Fibroblast of the conjunctiva (primary cell): ENCODE results near the gene MYRFL.
"Not testable (repeated sequence)": the region's sequence is repeated elsewhere in the genome, so short reads cannot be mapped to it uniquely, and the experiment has no call there.

Experiments used
- DNase-seq: peaks from one replicate; pipeline ENCODE4 v3.0.0-alpha.2; 2010; ENCODE audit warnings: low read depth

Gene MYRFL

DNA sequence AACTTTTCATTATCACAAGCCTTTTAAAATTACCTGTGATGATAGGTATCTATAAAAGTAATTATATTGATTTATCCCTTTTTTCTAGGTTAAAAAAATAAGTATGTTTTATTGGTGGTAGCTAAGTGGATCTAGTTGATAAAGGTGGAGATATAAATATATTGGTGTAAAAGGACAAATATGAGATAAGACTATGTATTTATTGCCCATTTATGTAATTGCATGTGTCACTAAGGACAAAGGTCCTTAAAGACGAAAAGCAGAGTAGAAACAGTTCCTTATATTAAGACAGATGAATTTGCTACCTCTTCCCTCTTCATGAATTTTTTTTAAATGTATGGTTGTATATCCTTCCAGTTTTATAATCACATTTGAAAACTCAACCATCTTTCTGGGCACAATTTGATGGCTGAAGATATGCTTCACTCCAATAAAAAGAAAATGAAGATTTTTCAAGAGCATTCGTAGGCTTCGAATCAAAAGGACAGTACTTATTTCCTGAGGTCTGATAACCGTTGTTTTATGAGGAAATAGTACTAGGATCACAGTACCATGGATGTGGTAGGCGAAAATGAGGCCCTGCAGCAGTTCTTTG lies at the start of gene MYRFL:
Gene MYRFL (plus strand): TSS at position 262 of the 595 bp plus-strand sequence. CDS start 291 bp downstream, at position 553.
- DNase-seq, result no peak

DNA sequence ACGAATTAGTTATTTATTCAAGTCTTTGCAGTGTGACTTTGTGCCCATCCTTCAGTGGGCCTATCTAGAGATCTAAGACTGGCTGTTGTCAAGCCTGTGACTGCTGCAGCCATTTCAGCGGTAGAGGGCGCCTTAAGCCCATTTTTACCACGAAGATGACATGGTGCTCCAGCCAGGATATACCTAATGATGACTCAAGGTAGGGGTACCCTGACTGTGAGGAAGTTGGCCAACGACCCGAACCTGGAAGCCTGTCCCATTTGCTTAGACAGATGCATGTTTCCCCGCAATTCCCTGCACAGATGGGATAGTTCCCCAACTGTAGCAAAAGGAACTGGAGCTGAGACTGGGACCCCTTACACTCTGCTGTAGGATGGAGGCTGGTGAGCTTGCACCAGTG lies 45.1 kb upstream of the MYRFL start:
- peak; percentile 2 for DNase-seq

DNA sequence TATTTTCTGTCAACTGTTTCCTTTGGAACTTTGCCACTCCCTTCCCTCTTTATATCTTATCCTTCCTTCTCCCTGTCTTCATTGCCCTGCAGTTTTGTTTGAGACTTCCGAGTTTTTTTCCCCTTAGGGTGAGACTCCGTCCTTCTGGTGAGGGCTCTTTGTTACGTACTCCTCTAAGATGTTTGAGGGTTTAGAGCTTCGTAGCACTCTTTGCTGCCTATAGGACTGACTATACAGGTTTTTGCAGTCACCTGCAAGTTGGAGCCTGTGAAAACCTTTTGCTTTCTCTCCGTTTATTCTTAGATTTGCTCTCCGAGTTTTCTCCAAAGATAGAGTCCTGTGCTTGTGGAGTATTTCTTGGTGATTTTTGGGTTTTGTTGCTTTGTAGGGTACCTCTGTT lies 41.7 kb upstream of the MYRFL start:
- no peak for DNase-seq

DNA sequence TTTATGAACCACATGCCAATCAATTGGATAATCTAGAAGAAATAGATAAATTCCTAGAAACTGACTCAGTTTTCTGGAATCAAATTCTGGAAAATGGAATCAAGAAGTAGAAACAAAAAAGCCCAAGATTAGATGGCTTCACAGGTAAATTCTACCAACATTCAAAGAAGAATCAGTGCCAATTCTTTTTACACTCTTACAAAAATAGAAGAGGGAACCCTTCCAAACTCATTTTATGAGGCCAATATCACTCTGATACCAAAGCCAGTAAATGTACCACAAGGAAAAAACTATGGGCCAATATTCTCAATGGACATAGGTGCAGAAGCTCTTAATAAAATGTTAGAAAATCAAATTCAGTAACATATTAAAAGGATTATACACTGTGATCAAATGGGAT lies 35.7 kb upstream of the MYRFL start:
- no peak for DNase-seq

DNA sequence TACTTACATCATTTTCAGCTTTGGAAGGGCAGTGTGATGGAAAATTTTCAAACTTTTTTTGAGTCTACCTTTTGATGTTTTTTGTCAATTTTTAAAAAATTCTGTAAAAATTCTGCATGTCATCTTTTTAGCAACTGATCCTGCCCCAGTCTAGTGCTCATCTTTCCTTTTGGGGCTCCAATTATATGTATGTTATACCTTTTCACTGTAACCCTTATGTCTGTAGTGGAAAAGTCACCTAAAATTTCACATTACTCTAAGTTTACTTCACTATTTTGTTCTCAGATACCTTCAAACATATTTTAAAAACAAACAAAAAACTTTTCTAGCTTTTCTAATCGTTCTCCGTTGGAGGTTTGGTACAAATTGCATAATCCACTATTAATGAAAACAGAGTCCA lies 32.5 kb upstream of the MYRFL start:
- DNase-seq, result no peak

DNA sequence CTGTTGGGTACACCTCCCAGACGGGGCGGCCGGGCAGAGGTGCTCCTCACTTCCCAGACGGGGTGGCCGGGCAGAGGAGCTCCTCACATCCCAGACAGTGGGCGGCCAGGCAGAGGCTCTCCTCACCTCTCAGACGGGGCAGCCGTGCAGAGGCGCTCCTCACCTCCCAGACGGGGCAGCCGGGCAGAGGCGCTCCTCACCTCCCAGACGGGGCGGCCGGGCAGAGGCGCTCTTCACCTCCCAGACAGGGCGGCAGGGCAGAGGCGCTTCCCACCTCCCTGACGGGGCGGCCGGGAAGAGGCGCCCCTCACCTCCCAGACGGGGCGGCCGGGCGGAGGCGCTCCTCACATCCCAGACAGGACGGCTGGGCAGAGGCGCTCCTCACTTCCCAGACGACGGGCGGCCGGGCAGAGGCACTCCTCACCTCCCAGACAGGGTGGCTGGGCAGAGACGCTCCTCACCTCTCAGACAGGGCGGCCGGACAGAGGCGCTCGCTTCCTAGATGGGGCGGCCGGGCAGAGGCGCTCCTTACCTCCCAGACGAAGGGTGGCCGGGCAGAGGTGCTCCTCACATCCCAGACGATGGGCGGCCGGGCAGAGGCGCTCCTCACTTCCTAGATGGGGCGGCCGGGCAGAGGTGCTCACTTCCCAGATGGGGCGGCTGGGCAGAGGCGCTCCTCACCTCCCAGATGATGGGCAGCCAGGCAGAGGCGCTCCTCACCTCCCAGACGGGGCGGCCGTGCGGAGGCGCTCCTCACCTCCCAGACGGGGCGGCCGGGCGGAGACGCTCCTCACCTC lies 17.7 kb upstream of the MYRFL start:
- not testable (repeated sequence) for DNase-seq

DNA sequence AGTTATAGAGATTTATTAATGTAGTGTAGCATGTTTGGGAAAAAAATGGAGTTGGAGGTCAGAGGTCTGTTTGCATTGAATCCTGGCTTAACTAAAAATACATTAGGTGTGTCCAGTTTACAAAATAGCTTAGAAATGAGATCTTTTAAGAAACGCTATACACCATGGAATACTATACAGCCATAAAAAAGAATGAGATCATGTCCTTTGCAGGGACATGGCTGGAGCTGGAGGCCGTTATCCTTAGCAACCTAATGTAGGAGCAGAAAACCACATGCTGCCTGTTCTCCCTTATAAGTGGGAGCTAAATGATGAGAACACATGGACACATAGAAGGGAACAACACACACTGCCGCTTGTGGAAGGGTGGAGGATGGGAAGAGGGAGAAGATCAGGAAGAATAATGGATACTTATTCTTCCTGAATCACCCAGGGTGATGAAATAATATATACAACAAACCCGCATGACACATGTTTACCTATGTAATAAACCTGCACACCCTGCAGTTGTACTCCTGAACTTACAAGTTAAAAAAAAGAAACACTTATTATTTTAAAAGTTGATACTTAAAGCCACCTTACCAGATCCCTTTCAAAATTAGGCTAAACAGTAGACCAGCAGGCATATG lies 14.0 kb upstream of the MYRFL start:
- DNase-seq, result no peak

DNA sequence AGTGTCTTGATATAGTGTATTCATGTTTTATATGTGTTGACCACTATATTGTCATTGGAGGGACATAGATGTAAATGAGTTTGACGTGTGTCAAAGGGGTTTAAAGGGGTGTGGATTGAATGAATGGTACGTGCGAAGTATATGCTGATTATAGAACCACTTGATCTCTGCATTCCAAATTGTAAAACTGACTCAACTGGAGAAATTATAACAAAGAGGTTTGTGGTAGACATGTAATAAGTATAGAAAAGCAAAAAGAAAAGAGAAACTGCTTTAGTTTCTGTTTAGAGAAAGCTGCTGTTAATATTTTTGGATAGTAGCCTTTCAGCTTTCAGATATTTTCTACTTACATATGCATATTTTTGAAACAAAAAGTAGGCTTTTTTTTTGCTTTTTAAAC lies 8.9 kb upstream of the MYRFL start:
- no peak for DNase-seq

DNA sequence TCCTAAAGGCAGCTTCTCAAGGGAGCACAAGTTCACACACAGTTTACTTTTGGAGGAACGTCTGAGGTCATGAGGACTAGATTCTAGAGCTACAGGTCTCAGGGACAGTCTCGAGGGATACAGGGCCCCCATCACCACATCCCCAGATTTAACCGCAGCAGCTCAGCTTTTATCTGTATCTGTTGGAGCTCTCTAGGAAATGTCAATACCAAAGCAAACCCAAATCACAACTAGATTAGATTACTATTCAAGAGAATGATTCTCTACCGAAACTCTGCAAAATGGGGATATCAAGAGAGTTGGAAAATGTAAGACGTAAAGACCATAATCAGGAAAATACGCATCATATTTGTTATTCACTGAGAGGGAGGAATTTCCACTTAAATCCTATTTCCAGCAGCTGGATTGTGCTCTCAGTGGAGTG lies 4.0 kb upstream of the MYRFL start:
- DNase-seq, result no peak

DNA sequence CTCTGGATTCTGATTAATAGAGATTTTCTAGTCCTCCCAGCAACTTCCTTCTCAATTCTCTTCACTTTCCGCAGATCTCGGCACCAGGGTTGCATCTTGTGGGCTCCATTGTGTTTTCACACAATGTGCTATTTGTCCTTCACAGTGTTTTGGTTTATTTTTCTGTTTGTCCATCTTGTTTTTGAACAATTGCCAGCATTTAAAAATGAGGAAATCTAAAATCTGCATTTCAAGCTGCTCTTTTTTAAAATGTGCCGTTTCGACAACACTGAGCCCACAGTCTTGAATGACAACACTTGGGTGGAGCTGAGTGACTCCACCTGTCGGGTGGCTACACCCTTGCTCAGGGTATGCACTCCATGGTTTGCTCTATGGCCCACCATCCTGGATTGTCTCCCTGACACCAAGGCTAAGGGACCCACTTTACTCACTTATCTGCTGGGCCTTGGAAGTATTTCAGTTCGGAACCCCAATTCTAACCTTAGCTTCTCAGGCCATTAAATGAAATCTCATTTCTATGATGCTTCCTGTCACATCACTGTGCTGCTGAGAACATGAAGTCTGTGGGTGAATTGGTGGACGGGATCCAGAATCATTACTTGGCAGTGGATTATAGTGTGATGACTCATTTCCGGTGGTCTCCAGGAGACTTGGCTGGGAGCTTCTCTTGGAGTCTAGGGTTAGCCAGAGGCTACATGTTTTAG lies 3.4 kb upstream of the MYRFL start:
- DNase-seq, result peak; percentile 39

DNA sequence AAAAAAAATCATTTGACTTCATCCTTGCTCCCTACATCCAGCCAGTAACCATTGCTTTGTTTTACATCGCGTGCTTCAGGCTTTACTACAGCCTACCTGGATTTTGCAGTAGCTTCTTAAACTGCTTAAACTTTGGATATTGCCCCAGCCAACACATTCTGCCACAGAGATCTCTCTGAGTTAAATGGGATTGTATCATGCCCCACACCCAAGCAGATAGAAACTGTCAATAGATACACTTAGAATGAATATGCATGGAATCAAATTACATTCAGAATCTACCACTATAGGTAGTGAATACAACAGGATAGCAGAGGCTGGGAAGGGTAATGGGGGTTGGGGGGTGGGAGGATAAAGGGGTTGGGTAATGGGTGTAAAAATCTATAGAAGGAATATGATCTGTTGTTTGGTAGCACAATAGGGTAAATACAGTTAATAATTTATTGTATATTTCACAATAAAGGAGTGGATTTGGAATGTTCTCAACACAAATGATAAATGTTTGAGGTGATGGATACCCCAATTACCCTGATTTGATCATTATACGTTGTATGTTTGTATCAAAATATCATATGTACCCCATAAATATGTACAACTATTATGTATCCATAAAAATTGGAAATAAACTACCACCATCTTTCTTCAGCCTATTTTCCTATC lies 2.7 kb upstream of the MYRFL start:
- DNase-seq, result no peak

DNA sequence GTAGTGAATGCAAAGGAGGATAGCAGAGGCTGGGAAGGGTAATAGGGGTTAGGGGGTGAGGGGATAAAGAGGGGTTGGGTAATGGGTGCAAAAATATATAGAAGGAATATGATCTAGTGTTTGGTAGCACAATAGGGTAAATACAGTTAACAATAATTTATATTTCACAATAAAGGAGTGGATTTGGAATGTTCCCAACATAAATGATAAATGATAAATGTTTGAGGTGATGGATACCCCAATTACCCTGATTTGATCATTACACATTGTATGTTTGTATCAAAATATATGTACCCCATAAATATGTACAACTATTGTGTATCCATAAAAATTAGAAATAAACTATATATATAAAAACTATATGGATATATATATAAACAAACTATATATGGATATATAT lies 999 bp upstream of the MYRFL start:
- no peak for DNase-seq

DNA sequence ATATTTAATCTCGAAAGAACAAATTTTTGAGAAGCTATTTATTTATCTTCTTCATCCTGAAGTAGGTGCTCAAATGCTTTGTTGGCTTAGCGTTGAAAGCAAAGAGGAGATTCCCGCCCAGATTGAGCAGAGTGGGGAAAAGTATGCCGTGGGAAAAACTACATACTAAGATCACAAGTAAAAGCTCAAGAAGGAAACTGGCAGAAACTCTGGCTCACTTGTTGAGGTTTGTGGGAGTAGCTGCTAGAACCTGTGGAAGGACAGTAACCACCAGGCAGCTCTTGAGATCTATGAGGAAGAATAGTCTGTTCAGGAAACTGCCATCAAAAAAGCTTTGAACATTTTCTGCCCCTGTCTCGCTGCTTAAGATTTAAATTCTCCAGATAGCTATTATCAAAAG lies 3.9 kb downstream of the MYRFL start:
- no peak for DNase-seq

DNA sequence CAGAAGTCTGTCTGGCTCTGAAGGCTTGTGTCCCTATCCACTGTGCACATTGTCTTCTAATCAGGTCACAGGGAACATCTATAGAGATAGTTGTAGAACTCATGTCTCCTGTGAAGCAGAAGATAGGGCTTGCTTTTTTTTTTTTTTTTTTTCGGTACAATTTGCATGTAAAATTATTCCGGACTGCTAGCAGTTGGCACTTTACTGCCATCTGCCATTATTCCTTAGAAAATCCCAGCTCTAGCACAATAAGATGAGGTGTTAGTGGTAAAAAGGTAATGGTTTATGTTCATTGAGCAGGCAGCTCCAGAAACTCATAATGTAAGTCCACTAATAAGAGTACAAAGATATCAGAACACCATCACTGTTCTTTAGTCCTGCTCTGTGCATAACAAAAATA lies 8.7 kb downstream of the MYRFL start:
- DNase-seq, result no peak

DNA sequence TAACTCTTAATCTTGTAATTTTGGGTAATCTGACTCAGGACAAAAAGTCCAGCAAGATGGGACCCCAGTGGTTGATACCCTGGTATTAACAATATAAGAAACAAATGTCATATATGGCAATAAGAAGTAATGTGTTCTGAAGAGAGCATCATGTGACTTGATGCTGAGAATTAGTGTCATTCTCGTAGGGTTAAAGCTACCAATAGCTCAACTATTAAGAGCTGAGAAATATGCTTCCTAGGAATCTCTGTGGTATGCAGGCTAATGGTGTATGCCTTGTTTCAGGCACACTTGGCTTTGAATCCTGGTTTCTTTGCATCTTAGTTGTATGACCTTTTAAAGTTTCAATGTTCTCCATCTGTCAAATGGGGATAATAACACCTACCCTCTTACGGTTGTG lies 9.1 kb downstream of the MYRFL start:
- no peak for DNase-seq

DNA sequence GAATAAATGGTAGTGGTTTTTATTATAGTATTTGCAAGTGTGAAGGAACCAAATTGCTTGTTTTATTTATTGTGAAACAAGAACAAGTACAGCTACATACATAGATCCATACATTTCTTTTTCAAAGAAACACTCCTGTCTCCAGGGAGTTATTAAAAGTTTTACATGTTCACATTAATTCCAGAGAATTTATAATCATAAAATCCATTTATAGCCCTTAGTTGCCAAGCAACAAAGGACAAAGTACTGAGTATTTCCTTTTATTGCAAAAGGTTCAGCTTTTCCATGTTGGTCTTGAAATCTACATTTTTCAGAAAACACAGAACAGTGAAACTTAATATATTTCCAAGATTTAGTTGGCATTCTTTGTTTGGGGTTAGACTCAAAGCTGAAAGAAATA lies 9.5 kb downstream of the MYRFL start:
- no peak for DNase-seq

DNA sequence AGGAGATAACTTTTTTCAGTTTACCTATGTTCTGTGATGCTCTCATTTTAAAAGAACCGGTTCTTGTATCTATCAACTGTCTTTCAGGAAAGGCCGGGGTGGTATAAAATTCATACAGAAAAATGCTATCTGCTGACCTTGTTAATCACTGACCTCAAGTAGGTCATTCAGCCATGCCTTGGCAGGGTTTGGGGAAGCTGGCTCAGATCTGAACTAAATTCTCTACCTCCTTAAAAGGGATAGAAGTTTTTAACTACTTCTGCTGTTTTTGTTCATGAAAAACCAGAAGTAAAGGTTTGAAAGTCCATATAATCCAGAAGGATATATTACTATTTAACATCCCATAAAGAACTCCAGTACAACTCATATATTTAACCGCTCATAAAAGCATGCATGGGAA lies 10.1 kb downstream of the MYRFL start:
- DNase-seq, result no peak

DNA sequence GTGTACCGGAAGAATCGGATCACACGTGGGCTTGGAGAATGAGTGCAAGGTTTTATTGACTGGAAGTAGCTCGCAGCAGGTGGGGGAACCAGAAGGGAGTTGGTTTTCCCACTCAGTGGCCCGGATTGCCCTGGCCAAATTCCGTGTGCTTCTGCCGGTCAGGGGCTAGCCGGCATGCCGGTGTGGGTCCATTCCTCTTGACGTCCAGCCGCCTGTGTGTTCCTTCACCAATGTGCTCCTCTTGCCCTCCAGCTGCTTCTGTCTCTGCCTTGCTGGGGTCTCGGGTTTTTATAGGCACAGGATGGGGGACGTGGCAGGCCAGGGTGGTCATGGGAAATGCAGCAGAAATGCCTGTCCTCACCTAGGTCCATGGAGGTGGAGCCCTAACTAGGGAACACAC lies 11.0 kb downstream of the MYRFL start:
- no peak for DNase-seq

DNA sequence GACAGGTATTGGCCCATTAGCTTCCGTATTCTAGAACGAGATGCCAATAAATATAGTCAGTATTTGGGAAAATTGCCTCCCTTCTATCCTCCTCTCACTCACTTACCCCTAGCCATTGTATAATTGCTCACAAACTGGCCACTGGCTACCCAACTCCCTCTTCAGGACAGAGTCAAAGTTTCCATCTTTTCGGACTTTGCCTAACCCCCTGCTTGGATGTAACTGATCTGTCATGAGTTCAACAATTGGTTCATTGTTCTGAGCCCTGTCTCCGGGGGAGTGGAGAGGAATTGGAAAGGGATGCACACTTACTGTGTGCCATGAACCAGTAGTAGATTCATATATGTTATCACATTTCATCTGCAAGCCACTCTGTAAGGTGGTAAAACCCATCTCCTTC lies 12.2 kb downstream of the MYRFL start:
- no peak for DNase-seq

DNA sequence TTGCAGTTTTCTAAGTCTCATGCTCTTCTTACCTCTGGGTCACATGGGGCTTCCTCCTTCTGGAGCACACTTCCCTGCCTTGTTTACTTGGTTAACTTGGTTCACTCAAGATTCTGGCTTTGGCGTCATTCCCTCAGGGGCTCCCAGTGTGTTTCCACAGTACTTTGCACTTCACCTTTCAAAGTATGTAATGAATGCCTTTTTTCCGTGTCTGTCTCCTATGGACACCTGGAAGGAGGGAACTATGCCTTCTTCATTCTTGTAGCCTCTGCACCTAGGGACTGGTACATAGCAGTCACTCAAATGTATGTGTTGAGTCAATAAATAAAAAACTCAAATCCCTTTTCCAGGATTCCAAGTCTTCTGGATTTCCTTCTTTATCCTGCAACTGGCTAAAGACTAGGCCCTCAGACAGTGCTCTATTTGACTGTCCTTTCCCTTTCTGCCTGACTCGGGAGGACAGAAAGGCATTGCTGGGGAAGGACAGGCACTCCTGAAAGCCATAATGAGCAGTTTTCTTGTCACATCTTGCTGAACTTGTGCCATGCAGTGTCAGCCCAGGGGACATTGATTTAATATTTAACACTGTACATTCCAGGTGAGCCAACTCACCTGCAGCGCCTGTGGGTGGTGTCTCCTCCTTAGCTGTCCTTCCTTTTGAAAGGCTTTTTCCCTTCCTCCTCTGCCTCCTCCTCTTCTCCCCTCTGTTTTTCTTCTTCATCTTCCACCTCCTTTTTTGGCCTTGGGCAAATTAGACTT lies 12.8 kb downstream of the MYRFL start:
- no peak for DNase-seq

DNA sequence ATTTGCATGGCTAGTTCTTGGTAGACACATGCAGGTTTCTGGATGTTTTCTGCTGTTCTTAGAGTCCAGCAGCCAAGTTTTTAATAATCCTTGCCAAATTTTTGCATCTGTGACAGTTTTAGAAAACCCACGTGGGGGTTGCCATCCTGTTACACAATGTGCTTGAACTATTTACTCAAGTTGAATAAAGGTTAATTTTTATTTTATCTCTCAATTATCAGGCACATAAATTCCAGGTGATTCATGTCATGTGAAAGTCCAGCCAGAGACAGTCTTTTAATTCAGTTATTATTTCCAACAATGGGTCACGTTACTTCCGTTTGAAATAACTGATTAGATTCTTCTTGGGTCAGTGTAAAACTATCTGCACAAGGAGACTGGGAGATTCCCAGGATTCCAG lies 15.7 kb downstream of the MYRFL start:
- no peak for DNase-seq

DNA sequence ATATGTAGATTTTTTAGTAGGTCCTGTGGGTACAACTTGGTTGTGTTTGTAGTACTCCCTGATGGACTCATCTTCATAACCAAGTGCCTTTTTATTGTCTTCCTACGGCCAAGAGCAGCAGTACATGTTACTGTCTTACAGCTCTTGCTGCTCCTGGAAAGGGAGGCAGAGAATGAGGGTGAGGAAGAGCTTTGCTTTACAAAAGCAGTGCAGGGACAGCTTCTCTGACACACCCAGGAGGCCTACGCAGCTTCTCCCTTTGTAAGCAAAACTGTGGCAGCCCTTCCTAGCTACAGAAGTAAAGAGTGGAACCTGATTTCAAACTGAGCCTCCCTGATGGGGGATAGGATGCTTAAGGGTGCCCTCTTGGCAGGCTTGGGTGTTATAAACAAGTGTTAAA lies 18.6 kb downstream of the MYRFL start:
- DNase-seq, result no peak
